Bronchial epithelial cell (primary cell): ENCODE data around the gene SPTA1. TPM values are rescaled to one million over a fixed set of nuclear protein-coding genes. Genes with fewer than 3 reads are reported as not detected.

Experiments
- DNase-seq: peaks from one replicate; pipeline ENCODE4 v3.0.0-alpha.2; 2010; ENCODE audit warnings: low read depth
- FAIRE-seq: peaks from 2 replicates; lab custom pipeline; 2011; peaks lifted over from hg19 to GRCh38; lab: Jason Lieb, UNC
- H3K27me3 ChIP-seq: 2 replicates; pipeline ENCODE4 v1.5.1; 2011; ENCODE audit warnings: low read length; ENCODE audit not compliant: control insufficient read depth, insufficient read depth
- H3K36me3 ChIP-seq: 2 replicates; pipeline ENCODE4 v1.5.1; 2011; ENCODE audit warnings: low read length; ENCODE audit not compliant: control insufficient read depth, insufficient read depth
- H3K4me3 ChIP-seq: 2 replicates; pipeline ENCODE4 v1.5.1; 2011; ENCODE audit warnings: mild to moderate bottlenecking, low read depth, low read length, control low read depth
- total RNA-seq: library from RNA; depleted of rRNA; stranded (reverse); fragments of >200 nt; gene quantifications from 2 replicates; pipeline ENCODE4 v1.2.1, GENCODE V29; 2014
- TF ChIP-seq, protein P1 (sequence below): IDR thresholded peaks from 2 replicates; pipeline ENCODE4 v1.5.1; 2011; ENCODE audit warnings: mild to moderate bottlenecking, moderate library complexity, low read length, control low read depth, inconsistent platforms; ENCODE audit not compliant: insufficient read depth, severe bottlenecking

SPTA1 gene
- total RNA-seq, result not detected in 2 replicates

DNA sequence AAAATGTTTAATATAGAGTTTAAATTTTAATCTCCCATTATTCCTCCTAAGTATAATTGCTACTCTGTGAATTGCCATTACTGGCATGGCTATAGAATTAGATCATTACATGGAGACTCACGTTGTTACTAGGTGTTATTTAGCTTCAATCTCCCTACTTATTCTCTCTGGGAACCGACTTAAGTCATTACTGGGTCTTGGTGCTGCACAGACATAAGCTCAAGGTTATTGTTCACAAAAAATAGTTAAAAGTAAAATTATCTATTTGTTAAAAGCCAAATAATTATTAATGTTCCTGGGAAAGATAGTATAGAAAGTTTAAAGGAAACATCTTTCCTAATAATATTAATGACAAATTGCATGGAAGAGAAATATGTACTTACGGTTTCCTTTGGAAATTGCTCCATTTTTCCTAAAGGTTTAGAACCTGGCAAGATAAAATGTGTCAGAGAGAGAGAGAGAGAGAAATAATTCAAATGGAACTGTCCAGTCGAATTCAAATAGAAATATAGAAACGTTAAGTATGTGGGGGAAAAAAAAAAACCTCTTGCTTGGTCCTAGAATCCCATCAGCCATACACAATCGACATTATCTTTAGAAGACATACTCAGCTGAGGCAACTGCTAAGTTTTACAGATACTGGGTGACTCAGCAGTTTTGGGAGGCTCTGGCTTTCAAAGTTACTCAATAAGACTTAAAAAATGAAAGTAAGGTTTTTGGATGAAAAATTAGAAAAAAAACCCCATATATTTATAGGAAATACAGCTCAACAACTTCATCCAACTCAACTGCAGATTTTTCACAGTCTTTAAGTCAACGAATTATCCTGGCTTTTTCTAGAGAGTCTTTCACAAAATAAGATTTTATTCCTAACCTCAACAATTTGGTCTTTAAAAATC, at the start of gene SPTA1:
SPTA1 (minus strand) TSS at position 605 of the 899 bp plus-strand sequence; CDS start at position 407, 198 bp downstream.
- Histone ChIP-seq H3K27me3 (no peaks in the 10 kb centered on the region), H3K36me3 (no peaks in the 10 kb centered on the region), H3K4me3 (no peak within 1 kb of the TSS)
- TF ChIP-seq, protein P1, sequence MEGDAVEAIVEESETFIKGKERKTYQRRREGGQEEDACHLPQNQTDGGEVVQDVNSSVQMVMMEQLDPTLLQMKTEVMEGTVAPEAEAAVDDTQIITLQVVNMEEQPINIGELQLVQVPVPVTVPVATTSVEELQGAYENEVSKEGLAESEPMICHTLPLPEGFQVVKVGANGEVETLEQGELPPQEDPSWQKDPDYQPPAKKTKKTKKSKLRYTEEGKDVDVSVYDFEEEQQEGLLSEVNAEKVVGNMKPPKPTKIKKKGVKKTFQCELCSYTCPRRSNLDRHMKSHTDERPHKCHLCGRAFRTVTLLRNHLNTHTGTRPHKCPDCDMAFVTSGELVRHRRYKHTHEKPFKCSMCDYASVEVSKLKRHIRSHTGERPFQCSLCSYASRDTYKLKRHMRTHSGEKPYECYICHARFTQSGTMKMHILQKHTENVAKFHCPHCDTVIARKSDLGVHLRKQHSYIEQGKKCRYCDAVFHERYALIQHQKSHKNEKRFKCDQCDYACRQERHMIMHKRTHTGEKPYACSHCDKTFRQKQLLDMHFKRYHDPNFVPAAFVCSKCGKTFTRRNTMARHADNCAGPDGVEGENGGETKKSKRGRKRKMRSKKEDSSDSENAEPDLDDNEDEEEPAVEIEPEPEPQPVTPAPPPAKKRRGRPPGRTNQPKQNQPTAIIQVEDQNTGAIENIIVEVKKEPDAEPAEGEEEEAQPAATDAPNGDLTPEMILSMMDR, result no peak
- DNase-seq, result no peak
- FAIRE-seq, result no peak

DNA sequence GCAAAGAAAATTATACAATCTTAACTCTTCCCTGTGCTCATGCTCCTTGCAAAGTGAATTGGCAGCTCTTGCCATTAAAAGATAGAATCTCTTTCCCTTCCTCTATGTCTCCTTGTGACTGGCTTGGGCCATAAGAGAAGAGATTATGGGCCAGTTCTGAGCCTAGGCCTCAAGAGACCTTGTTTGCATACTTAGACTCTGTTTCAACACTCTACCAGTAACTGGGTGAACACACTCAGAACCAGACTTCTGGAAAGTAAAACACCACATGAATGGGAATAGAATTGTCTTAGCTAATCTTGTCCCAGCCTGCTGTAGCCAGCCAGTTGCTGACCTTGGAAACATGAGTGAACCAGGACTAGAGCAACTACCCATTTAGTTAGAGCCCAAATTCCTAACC, 49.3 kb upstream of the SPTA1 start:
- no peak overlapping the region for H3K4me3 ChIP-seq
- FAIRE-seq (no peak), DNase-seq (no peak)
- no peaks in the 10 kb centered on the region for H3K36me3 ChIP-seq
- TF ChIP-seq, protein P1, result no peak
- no peaks in the 10 kb centered on the region for H3K27me3 ChIP-seq

DNA sequence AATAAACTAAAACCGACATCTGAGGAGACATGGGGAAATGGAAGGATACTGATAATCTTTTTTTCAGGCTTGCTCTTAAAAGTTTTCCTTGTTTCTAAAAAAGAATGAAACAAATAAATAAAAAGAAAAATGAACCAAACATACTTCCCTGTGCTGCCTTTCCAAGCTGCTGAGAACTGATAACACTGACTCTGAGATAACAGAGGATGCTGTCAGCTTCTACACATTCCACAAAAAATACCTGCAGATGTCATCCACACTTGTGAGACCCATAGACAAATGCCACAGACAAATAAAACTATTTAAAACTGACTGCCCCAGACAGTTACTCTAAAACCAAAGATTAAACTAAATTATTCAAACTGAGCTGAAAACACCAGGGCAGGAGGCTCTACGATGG, 46.0 kb upstream of the SPTA1 start:
- Histone ChIP-seq H3K36me3 (no peaks in the 10 kb centered on the region), H3K4me3 (no peak overlapping the region), H3K27me3 (no peaks in the 10 kb centered on the region)
- FAIRE-seq, result no peak
- TF ChIP-seq, protein P1, result no peak
- no peak for DNase-seq

DNA sequence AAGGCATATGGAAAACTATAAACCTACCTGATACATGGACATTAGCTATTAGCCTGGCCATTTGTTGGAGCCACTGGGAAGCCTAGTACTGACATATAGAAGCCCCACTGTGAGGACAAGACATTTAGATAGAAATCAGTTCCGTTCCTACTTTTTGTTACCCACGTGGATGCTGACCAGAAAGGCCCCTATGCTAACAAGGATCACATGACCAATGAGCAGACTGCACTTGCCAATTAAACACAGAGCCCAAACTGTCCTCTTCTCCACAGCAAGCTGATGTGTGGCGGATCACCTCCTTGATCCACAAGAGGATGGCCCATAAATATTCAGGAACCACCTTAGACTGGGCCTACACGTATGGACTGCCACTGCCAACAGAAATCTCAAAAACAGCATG, 45.2 kb upstream of the SPTA1 start:
- Histone ChIP-seq H3K27me3 (no peaks in the 10 kb centered on the region), H3K4me3 (no peak overlapping the region), H3K36me3 (no peaks in the 10 kb centered on the region)
- FAIRE-seq (no peak), DNase-seq (no peak)
- TF ChIP-seq, protein P1, result no peak

DNA sequence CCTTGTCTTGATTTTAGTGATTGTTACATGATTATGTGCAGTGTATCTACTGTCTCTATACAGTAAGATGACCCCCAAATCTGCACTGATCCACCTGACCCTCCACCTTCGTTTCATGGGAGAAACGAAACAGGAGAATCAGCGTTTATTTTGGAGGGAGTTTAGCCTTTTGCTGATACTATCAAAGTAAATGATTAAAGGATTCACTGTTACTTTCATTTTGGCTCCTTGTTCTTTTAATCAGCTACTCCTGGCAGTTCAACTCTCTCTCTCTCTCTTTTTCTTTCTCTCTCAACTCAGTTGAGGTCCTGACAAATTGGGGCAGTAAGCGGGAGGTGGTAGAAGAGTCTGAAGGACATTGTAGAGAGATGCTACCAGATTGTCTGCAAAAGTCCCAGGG, 43.9 kb upstream of the SPTA1 start:
- TF ChIP-seq, protein P1, result no peak
- no peaks in the 10 kb centered on the region for H3K27me3 ChIP-seq
- FAIRE-seq (no peak), DNase-seq (no peak)
- H3K36me3 ChIP-seq, result no peaks in the 10 kb centered on the region
- H3K4me3 ChIP-seq, result no peak overlapping the region
